Keratinocyte (primary cell): Measurements from ENCODE around the gene ZFYVE28. TPM values are rescaled to one million over a fixed set of nuclear protein-coding genes. Genes with fewer than 3 reads are reported as not detected.

Experiments used
- DNase-seq: peaks from one replicate; pipeline ENCODE4 v3.0.0-alpha.2; 2011; ENCODE audit warnings: low read depth, missing footprints, low spot score
- FAIRE-seq: peaks from 2 replicates; lab custom pipeline; 2011; peaks lifted over from hg19 to GRCh38; lab: Jason Lieb, UNC
- H2AFZ ChIP-seq: 2 replicates; pipeline ENCODE4 v1.6.0; 2012; ENCODE audit warnings: low read length, control low read depth, inconsistent platforms; ENCODE audit not compliant: control insufficient read depth
- H3K27ac ChIP-seq: 2 replicates; pipeline ENCODE4 v1.5.1; 2011; ENCODE audit warnings: low read length; ENCODE audit not compliant: control insufficient read depth, insufficient read depth
- H3K27me3 ChIP-seq: 3 replicates; pipeline ENCODE4 v1.6.0; 2011; ENCODE audit warnings: low read length; ENCODE audit not compliant: control insufficient read depth, insufficient read depth; ENCODE audit errors: extremely low read depth
- H3K36me3 ChIP-seq, 2 experiments: 2 replicates in 1 of 2; 3 replicates in 1 of 2; pipeline ENCODE4 v1.5.1; 2011; ENCODE audit warnings: low read length in 2 of 2, mild to moderate bottlenecking in 1 of 2; ENCODE audit not compliant: control insufficient read depth in 2 of 2, insufficient read depth in 2 of 2; ENCODE audit errors: extremely low read depth in 1 of 2
- H3K4me1 ChIP-seq: 3 replicates; pipeline ENCODE4 v1.5.1; 2011; ENCODE audit warnings: low read length; ENCODE audit not compliant: control insufficient read depth, insufficient read depth; ENCODE audit errors: extremely low read depth
- H3K4me2 ChIP-seq: 3 replicates; pipeline ENCODE4 v1.6.0; 2011; ENCODE audit warnings: low read depth, low read length; ENCODE audit not compliant: control insufficient read depth, insufficient read depth; ENCODE audit errors: extremely low read depth
- H3K4me3 ChIP-seq, 3 experiments: fragments of 200-600 bp in 1 of 3; sonication (generic) in 1 of 3; 2 replicates in 2 of 3; 3 replicates in 1 of 3; pipeline ENCODE4 v1.5.1; 2011 to 2016; ENCODE audit warnings: low read length in 3 of 3, mild to moderate bottlenecking in 3 of 3, control low read depth in 2 of 3, inconsistent platforms in 1 of 3, low read depth in 1 of 3, mixed read lengths in 1 of 3, mixed run types in 1 of 3, moderate library complexity in 1 of 3; ENCODE audit not compliant: control insufficient read depth in 2 of 3, insufficient read depth in 2 of 3; ENCODE audit errors: extremely low read depth in 1 of 3
- H3K79me2 ChIP-seq: 2 replicates; pipeline ENCODE4 v1.6.0; 2012; ENCODE audit warnings: low read length; ENCODE audit not compliant: control insufficient read depth, insufficient read depth
- H3K9ac ChIP-seq: 3 replicates; pipeline ENCODE4 v1.6.0; 2011; ENCODE audit warnings: low read length; ENCODE audit not compliant: control insufficient read depth, insufficient read depth; ENCODE audit errors: extremely low read depth
- H3K9me1 ChIP-seq: 3 replicates; pipeline ENCODE4 v1.6.0; 2011; ENCODE audit warnings: low read length; ENCODE audit not compliant: control insufficient read depth, insufficient read depth; ENCODE audit errors: extremely low read depth
- H3K9me3 ChIP-seq: 2 replicates; pipeline ENCODE4 v1.5.1; 2012; ENCODE audit warnings: low read depth, low read length; ENCODE audit not compliant: control insufficient read depth
- H4K20me1 ChIP-seq: 3 replicates; pipeline ENCODE4 v1.6.0; 2011; ENCODE audit warnings: low read length; ENCODE audit not compliant: control insufficient read depth, insufficient read depth; ENCODE audit errors: extremely low read depth
- EZH2 ChIP-seq: IDR thresholded peaks from one replicate; pipeline ENCODE4 v1.6.1; 2012; ENCODE audit warnings: inconsistent platforms, mild to moderate bottlenecking, low read length, moderate library complexity
- dilution Hi-C: fragments of 300-500 bp; cut with MboI; formaldehyde crosslinking; loops from one replicate; pipeline ENCODE4 v1.7.0; 2020; ENCODE audit warnings: low sequenced_read_pairs; ENCODE audit not compliant: extremely low pct_ligation_motif_present
- polyA plus RNA-seq, 5 experiments: library from polyadenylated mRNA; depleted of rRNA in 3 of 5; stranded (reverse) in 3 of 5; stranded (forward) in 1 of 5; unstranded in 1 of 5; fragments of >200 nt; gene quantifications; 1 replicate in 1 of 5; 2 replicates in 3 of 5; 3 replicates in 1 of 5; pipeline versions ENCODE4 v1.2.1 to v1.2.3, GENCODE V29; 2011 to 2012; ENCODE audit warnings: missing spikeins in 2 of 5, low read depth in 1 of 5, low replicate concordance in 1 of 5
- TF ChIP-seq, protein P1 (sequence below), 3 experiments: IDR thresholded peaks in 1 of 3; conservative IDR thresholded peaks in 1 of 3; optimal IDR thresholded peaks in 1 of 3; 2 replicates in 2 of 3; 3 replicates in 1 of 3; pipeline versions ENCODE3 to v1.5.1; 2011; ENCODE audit warnings: low read length in 3 of 3, mild to moderate bottlenecking in 3 of 3, moderate library complexity in 2 of 3, control low read depth in 1 of 3, inconsistent platforms in 1 of 3; ENCODE audit not compliant: insufficient read depth in 2 of 3; ENCODE audit errors: extremely low read depth in 1 of 3

The ZFYVE28 gene
- polyA plus RNA-seq, 1 donor (not counting 4 experiments of a cell fraction or from before 2014, with no cell fraction given): 0.33 TPM

DNA sequence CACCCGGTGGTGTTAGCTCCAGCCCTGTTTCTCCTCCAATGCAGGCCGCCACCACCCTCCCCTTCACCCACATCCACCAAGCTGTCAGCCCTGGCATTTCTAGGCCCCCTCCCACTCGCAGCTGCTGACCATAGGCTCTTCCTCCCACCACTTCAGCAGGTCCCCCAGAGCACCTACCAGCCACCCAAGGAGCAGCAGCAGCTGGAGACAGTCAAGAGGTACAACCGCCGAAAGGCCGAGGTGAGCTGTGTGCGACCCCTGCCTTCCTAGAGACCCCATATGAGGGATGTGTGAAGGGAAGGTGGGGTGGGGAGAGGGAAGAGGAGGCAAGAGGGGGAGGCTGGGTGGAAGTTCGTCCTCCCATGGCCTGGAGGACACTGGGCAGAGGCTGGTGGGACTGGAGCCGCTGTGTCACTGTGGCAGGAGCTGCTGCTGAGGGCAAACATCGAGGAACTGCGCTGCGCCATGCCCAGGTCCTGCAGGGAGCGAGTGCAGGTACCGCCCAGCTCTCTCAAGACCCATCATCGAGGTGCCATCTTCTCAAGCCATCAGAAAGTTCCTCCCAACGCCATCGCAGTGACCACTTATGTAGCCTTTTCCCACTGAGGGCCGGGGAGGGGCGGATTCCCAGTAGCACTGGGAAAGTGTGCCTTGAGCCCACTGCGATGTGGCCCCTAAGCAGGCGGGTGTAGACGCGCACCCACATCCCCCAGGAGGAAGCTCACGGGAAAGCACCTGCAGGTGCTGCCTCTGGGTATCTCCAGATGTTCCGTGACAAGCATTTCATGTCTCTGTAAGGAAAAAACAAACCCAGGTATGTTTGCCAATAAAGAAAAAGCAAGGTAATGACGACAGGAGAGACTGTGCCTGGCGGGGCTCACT is 31.3 kb upstream of the ZFYVE28 start:
- TF ChIP-seq, protein P1, sequence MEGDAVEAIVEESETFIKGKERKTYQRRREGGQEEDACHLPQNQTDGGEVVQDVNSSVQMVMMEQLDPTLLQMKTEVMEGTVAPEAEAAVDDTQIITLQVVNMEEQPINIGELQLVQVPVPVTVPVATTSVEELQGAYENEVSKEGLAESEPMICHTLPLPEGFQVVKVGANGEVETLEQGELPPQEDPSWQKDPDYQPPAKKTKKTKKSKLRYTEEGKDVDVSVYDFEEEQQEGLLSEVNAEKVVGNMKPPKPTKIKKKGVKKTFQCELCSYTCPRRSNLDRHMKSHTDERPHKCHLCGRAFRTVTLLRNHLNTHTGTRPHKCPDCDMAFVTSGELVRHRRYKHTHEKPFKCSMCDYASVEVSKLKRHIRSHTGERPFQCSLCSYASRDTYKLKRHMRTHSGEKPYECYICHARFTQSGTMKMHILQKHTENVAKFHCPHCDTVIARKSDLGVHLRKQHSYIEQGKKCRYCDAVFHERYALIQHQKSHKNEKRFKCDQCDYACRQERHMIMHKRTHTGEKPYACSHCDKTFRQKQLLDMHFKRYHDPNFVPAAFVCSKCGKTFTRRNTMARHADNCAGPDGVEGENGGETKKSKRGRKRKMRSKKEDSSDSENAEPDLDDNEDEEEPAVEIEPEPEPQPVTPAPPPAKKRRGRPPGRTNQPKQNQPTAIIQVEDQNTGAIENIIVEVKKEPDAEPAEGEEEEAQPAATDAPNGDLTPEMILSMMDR (optimal IDR thresholded peaks at IDR 0.05 in 1 of 3, IDR thresholded peaks at IDR 0.05 in 1 of 3, conservative IDR thresholded peaks at IDR 0.05 in 1 of 3; ENCODE audit: extremely low read depth in 1 of 3, insufficient read depth in 2 of 3, low read length in 3 of 3): no peak
- TF ChIP-seq EZH2: no peak
- Histone ChIP-seq H3K36me3 (no peaks in the 10 kb centered on the region), H3K9ac (no peak overlapping the region), H3K4me3 (no peak overlapping the region), H3K27me3 (peaks cover 9% of the 10 kb centered on the region), H3K9me1 (no peaks in the 10 kb centered on the region), H4K20me1 (no peaks in the 10 kb centered on the region), H3K79me2 (no peaks in the 10 kb centered on the region), H3K4me2 (no peak overlapping the region), H3K27ac (no peak overlapping the region), H3K9me3 (no peaks in the 10 kb centered on the region), H2AFZ (no peak overlapping the region), H3K4me1 (no peaks in the 10 kb centered on the region)
- dilution Hi-C loops: no loop called here
- DNase-seq (no peak), FAIRE-seq (no peak)

DNA sequence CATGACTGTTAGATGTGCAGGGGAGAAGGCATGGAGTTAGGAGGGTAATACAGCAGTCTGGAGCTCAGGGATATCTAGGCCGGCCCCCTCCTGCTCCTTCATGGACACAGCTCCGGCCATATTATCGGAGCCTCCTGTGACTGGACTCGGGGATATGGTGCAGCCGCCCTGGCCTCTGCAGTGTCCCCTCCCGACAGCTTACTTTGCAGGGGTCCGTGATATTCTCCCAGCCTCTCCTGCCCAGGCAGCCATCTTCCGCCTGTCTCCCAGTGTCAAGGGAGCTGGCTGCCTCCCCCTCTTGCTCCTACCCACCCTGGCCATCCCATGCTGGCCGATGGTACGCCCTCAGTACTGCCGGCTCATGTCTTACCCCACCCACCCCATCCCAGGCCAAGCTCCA is 30.6 kb upstream of the ZFYVE28 start:
- FAIRE-seq: no peak
- H3K4me1 ChIP-seq: no peaks in the 10 kb centered on the region
- dilution Hi-C loops: no loop called here
- H3K9ac ChIP-seq: no peak overlapping the region
- H3K79me2 ChIP-seq: no peaks in the 10 kb centered on the region
- H3K9me3 ChIP-seq: no peaks in the 10 kb centered on the region
- no peaks in the 10 kb centered on the region for H3K9me1 ChIP-seq
- no peak overlapping the region for H3K4me2 ChIP-seq
- H2AFZ ChIP-seq: no peak overlapping the region
- peaks cover 9% of the 10 kb centered on the region for H3K27me3 ChIP-seq
- H3K4me3 ChIP-seq: no peak overlapping the region
- DNase-seq: no peak
- no peak overlapping the region for H3K27ac ChIP-seq
- TF ChIP-seq, protein P1 (optimal IDR thresholded peaks at IDR 0.05 in 1 of 3, IDR thresholded peaks at IDR 0.05 in 1 of 3, conservative IDR thresholded peaks at IDR 0.05 in 1 of 3; ENCODE audit: extremely low read depth in 1 of 3, insufficient read depth in 2 of 3, low read length in 3 of 3): no peak
- no peak for TF ChIP-seq EZH2
- H3K36me3 ChIP-seq: no peaks in the 10 kb centered on the region
- no peaks in the 10 kb centered on the region for H4K20me1 ChIP-seq
